LNCaP clone FGC (cell line): ENCODE data around the gene SS18L1.

Experiments used
- DNase-seq: peaks from one replicate; pipeline ENCODE4 v3.0.0-alpha.2; 2011; ENCODE audit warnings: low read depth
- H3K4me3 ChIP-seq: 2 replicates; pipeline ENCODE4 v1.5.1; 2011; ENCODE audit warnings: mild to moderate bottlenecking, low read depth, low read length, control low read depth
- CTCF ChIP-seq: IDR thresholded peaks from 2 replicates; pipeline ENCODE4 v1.5.1; 2012; ENCODE audit warnings: mild to moderate bottlenecking; ENCODE audit not compliant: control insufficient read depth, insufficient read depth; ENCODE audit errors: extremely low read depth

Gene SS18L1

GRCh38 chr20:62229667-62230066 is 86.1 kb downstream of the SS18L1 start:
- H3K4me3 ChIP-seq: no peak overlapping the region
- TF ChIP-seq CTCF: no peak
- no peak for DNase-seq

- no peak for TF ChIP-seq CTCF
- no peak overlapping the region for H3K4me3 ChIP-seq
Observed at GRCh38 chr20:62230276-62230675, 86.7 kb downstream of the SS18L1 start.

GRCh38 chr20:62230696-62231095 is 87.1 kb downstream of the SS18L1 start:
- TF ChIP-seq CTCF: no peak
- DNase-seq: no peak
- H3K4me3 ChIP-seq: no peak overlapping the region

More at GRCh38 chr20:62230276-62230675, 86.7 kb downstream of the SS18L1 start:
- no peak for DNase-seq

DNA sequence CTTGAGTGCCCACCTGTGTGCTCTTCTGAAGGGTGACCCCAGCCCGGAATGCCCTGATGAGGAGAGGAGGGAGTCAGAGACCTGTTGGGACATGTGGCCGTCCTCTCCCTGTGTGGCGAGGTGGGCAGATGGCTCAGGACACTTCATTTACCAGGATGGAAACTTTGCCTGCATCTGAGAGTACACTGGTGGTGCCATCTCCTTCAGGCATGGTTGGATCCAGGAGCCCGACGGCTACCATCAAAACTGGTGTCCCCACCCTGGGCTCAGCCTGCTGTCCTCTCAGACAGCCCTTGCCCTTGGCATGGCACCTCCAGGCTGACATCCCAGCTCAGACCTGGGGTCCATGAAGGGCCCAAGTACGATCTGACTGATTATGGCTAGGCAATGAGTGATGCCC is 87.7 kb downstream of the SS18L1 start:
- no peak overlapping the region for H3K4me3 ChIP-seq
- no peak for DNase-seq
- TF ChIP-seq CTCF: no peak
